Upper lobe of right lung (tissue), 1 donor: ENCODE data around the gene MAJIN. TPM values are rescaled to one million over a fixed set of nuclear protein-coding genes. Genes with fewer than 3 reads are reported as not detected.

ENCODE experiments used
- ATAC-seq: fragments of 200-7000 bp; cut with Tn5 transposase; one replicate; pipeline ENCODE4 v1.9.1; 2020; ENCODE audit warnings: mild to moderate bottlenecking, moderate library complexity
- DNase-seq: peaks from one replicate; pipeline ENCODE4 v3.0.0-alpha.2; 2020
- H3K27ac ChIP-seq: fragments of 200-600 bp; one replicate; pipeline ENCODE4 v1.8.0; 2022
- H3K27me3 ChIP-seq: fragments of 200-600 bp; one replicate; pipeline ENCODE4 v1.8.0; 2022; ENCODE audit warnings: mild to moderate bottlenecking
- H3K36me3 ChIP-seq: fragments of 200-600 bp; one replicate; pipeline ENCODE4 v1.8.0; 2022
- H3K4me1 ChIP-seq: fragments of 200-600 bp; one replicate; pipeline ENCODE4 v1.8.0; 2022
- H3K4me3 ChIP-seq: fragments of 200-600 bp; one replicate; pipeline ENCODE4 v1.8.0; 2022; ENCODE audit warnings: mild to moderate bottlenecking
- H3K9me3 ChIP-seq: fragments of 200-600 bp; one replicate; pipeline ENCODE4 v1.8.0; 2022
- CTCF ChIP-seq: fragments of 200-600 bp; IDR thresholded peaks from one replicate; pipeline ENCODE4 v1.8.0; 2022; ENCODE audit warnings: antibody characterized with exemption
- intact Hi-C: fragments of 100-400 bp; cut with DNase I; formaldehyde crosslinking; loops from one replicate; pipeline ENCODE4 v1.11.0; 2022
- total RNA-seq: library from RNA; stranded (reverse); fragmentation: NEBNext Ultra II Directional; extraction: Animal tissue kit (Norgen Biotek cat#: 25700); gene quantifications from one replicate; pipeline ENCODE4 v1.2.1, GENCODE V29; 2021
- donor health status: DM: no; HTN: yes; CAD: no; lungs with severe emphysema.

MAJIN gene
- total RNA-seq, 1 donor from 2014 or later: not detected

GRCh38 chr11:64951529-64951928 is 20.4 kb downstream of the MAJIN start:
- no peaks in the 10 kb centered on the region for H3K9me3 ChIP-seq
- H3K4me1 ChIP-seq: peaks cover 12% of the 10 kb centered on the region
- no peak for DNase-seq
- H3K4me3 ChIP-seq: no peak overlapping the region
- ATAC-seq: no peak
- TF ChIP-seq CTCF: no peak
- no peaks in the 10 kb centered on the region for H3K27me3 ChIP-seq
- no peaks in the 10 kb centered on the region for H3K36me3 ChIP-seq
- intact Hi-C loops: no loop called here
- H3K27ac ChIP-seq: no peak overlapping the region

- Histone ChIP-seq H3K9me3 (no peaks in the 10 kb centered on the region), H3K27me3 (no peaks in the 10 kb centered on the region), H3K4me1 (no peaks in the 10 kb centered on the region), H3K36me3 (no peaks in the 10 kb centered on the region), H3K27ac (no peak overlapping the region), H3K4me3 (no peak overlapping the region)
- ATAC-seq (peak; percentile 58), DNase-seq (no peak)
- intact Hi-C loops: no loop called here
- peak; percentile 10 for TF ChIP-seq CTCF
Observed at GRCh38 chr11:64947208-64947814, 24.6 kb downstream of the MAJIN start.

GRCh38 chr11:64936539-64936938 is 35.4 kb downstream of the MAJIN start:
- Histone ChIP-seq H3K4me1 (no peaks in the 10 kb centered on the region), H3K27ac (no peak overlapping the region), H3K9me3 (no peaks in the 10 kb centered on the region), H3K4me3 (no peak overlapping the region), H3K27me3 (no peaks in the 10 kb centered on the region), H3K36me3 (peaks cover 22% of the 10 kb centered on the region)
- TF ChIP-seq CTCF: no peak
- ATAC-seq: no peak
- intact Hi-C loops: no loop called here
- no peak for DNase-seq

- ATAC-seq (no peak), DNase-seq (peak; percentile 39)
- Histone ChIP-seq H3K9me3 (no peaks in the 10 kb centered on the region), H3K27ac (no peak within 1 kb of the TSS), H3K36me3 (peaks cover 32% of the 10 kb centered on the region), H3K4me1 (no peaks in the 10 kb centered on the region), H3K4me3 (no peak within 1 kb of the TSS), H3K27me3 (no peaks in the 10 kb centered on the region)
- TF ChIP-seq CTCF: no peak
- intact Hi-C loops: no loop called here
Observed at GRCh38 chr11:64935359-64936081, 36.4 kb downstream of the MAJIN start, which contains the start of gene GPHA2. Gene GPHA2 (minus strand): TSS chr11:64935893. CDS start chr11:64935460, 433 bp downstream.

- TF ChIP-seq CTCF: no peak
- intact Hi-C loops: no loop called here
- Histone ChIP-seq H3K27ac (no peak overlapping the region), H3K4me1 (no peaks in the 10 kb centered on the region), H3K9me3 (no peaks in the 10 kb centered on the region), H3K27me3 (no peaks in the 10 kb centered on the region), H3K4me3 (no peak overlapping the region), H3K36me3 (peaks cover 39% of the 10 kb centered on the region)
- DNase-seq: peak; percentile 51
- no peak for ATAC-seq
Observed at GRCh38 chr11:64934682-64935358, 37.1 kb downstream of the MAJIN start.
